AG09309 (cell line): Measurements from ENCODE around the gene MATK.

ENCODE experiments used
- DNase-seq: peaks from one replicate; pipeline ENCODE4 v3.0.0-alpha.2; 2010; ENCODE audit warnings: low read depth
- H3K4me3 ChIP-seq: 2 replicates; pipeline ENCODE4 v1.5.1; 2011; ENCODE audit warnings: mild to moderate bottlenecking, low read depth, low read length, moderate library complexity; ENCODE audit not compliant: control insufficient read depth
- TF ChIP-seq, protein P1 (sequence below): IDR thresholded peaks from 2 replicates; pipeline ENCODE4 v1.5.1; 2011; ENCODE audit warnings: mild to moderate bottlenecking, low read depth, low read length, inconsistent platforms; ENCODE audit not compliant: insufficient read depth, control insufficient read depth; ENCODE audit errors: missing control alignments

Gene MATK

DNA sequence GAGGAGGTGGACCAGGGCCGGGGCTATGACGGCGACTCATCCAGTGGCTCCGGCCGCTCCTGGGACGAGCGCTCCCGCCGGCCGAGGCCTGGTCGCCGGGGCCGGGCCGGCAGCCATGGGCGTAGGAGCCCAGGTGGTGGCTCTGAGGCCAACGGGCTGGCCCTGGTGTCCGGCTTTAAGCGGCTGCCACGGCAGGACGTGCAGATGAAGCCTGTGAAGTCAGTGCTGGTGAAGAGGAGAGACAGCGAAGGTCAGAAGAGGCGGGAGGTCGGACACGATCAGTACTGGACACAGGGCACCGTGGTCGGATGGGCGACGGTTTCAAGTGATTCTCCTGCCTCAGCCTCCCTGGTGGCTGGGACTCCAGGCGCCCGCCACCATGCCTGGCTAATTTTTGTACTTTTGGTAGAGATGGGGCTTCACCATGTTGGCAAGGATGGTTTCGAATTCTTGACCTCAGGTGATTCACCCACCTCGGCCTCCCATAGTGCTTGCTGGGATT, 55.7 kb downstream of the MATK start:
- H3K4me3 ChIP-seq: no peak overlapping the region
- TF ChIP-seq, protein P1, sequence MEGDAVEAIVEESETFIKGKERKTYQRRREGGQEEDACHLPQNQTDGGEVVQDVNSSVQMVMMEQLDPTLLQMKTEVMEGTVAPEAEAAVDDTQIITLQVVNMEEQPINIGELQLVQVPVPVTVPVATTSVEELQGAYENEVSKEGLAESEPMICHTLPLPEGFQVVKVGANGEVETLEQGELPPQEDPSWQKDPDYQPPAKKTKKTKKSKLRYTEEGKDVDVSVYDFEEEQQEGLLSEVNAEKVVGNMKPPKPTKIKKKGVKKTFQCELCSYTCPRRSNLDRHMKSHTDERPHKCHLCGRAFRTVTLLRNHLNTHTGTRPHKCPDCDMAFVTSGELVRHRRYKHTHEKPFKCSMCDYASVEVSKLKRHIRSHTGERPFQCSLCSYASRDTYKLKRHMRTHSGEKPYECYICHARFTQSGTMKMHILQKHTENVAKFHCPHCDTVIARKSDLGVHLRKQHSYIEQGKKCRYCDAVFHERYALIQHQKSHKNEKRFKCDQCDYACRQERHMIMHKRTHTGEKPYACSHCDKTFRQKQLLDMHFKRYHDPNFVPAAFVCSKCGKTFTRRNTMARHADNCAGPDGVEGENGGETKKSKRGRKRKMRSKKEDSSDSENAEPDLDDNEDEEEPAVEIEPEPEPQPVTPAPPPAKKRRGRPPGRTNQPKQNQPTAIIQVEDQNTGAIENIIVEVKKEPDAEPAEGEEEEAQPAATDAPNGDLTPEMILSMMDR: no peak
- no peak for DNase-seq
